ENCODE data around the gene ELL2. TPM values are rescaled to one million over a fixed set of nuclear protein-coding genes. Genes with fewer than 3 reads are reported as not detected.

ELL2 gene
- total and polyA plus RNA-seq, 2 donors (not counting 1 experiment from before 2014, with no cell fraction given) = 68.5 to 121 TPM

DNA sequence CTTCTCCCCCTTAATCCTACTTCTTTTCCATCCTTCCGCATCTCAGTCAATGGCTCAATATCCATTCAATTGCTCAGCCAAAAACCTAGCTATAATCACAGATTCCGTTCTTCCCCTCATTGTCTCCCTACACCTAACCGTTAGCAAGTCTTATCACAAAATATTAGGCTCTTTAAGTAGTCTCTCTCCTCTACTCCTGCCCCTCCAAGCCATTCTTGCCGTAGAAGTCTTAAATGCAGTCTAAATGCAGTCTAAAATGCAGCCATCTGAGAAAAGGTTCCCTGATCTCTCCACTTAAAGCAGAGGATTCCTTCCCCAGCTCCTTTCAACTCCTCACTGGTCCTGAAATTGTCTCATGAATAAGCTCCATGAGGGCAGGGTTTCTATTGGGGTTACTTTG, 57.8 kb downstream of the ELL2 start:
- Histone ChIP-seq H3K27me3 (ENCODE audit: control insufficient read depth, insufficient read depth, low read length) (no peaks in the 10 kb centered on the region), H3K4me2 (ENCODE audit: extremely low read depth, insufficient read depth, low read length) (no peak overlapping the region), H3K9ac (ENCODE audit: insufficient read depth, low read length) (no peak overlapping the region), H3K36me3 (ENCODE audit: control insufficient read depth, insufficient read depth, low read length) (peaks cover 11% of the 10 kb centered on the region), H3K4me1 (ENCODE audit: control insufficient read depth, extremely low read depth, insufficient read depth, low read length) (no peaks in the 10 kb centered on the region), H3K79me2 (ENCODE audit: control insufficient read depth, insufficient read depth, low read length) (peaks cover 26% of the 10 kb centered on the region), H3K27ac (ENCODE audit: insufficient read depth, low read length) (no peak overlapping the region), H3K9me3 (ENCODE audit: control insufficient read depth, insufficient read depth, low read depth, low read length) (no peaks in the 10 kb centered on the region), H4K20me1 (ENCODE audit: control insufficient read depth, extremely low read depth, insufficient read depth, low read length) (no peaks in the 10 kb centered on the region), H2AFZ (ENCODE audit: low read length) (no peak overlapping the region), H3K4me3 (replicated peaks in 1 of 4; ENCODE audit: control extremely low read depth in 1 of 4, insufficient read depth in 1 of 4, low read depth in 3 of 4, low read length in 4 of 4) (no peak overlapping the region)
- TF ChIP-seq EZH2 (IDR thresholded peaks at IDR 0.05; ENCODE audit: low read length, missing control alignments) = no peak
- TF ChIP-seq, protein P1, sequence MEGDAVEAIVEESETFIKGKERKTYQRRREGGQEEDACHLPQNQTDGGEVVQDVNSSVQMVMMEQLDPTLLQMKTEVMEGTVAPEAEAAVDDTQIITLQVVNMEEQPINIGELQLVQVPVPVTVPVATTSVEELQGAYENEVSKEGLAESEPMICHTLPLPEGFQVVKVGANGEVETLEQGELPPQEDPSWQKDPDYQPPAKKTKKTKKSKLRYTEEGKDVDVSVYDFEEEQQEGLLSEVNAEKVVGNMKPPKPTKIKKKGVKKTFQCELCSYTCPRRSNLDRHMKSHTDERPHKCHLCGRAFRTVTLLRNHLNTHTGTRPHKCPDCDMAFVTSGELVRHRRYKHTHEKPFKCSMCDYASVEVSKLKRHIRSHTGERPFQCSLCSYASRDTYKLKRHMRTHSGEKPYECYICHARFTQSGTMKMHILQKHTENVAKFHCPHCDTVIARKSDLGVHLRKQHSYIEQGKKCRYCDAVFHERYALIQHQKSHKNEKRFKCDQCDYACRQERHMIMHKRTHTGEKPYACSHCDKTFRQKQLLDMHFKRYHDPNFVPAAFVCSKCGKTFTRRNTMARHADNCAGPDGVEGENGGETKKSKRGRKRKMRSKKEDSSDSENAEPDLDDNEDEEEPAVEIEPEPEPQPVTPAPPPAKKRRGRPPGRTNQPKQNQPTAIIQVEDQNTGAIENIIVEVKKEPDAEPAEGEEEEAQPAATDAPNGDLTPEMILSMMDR (conservative IDR thresholded peaks at IDR 0.05 in 1 of 2, IDR thresholded peaks at IDR 0.05 in 1 of 2; ENCODE audit: low read depth in 1 of 2, low read length in 2 of 2) = no peak
- no peak for DNase-seq (ENCODE audit: low read depth in 2 of 2)

DNA sequence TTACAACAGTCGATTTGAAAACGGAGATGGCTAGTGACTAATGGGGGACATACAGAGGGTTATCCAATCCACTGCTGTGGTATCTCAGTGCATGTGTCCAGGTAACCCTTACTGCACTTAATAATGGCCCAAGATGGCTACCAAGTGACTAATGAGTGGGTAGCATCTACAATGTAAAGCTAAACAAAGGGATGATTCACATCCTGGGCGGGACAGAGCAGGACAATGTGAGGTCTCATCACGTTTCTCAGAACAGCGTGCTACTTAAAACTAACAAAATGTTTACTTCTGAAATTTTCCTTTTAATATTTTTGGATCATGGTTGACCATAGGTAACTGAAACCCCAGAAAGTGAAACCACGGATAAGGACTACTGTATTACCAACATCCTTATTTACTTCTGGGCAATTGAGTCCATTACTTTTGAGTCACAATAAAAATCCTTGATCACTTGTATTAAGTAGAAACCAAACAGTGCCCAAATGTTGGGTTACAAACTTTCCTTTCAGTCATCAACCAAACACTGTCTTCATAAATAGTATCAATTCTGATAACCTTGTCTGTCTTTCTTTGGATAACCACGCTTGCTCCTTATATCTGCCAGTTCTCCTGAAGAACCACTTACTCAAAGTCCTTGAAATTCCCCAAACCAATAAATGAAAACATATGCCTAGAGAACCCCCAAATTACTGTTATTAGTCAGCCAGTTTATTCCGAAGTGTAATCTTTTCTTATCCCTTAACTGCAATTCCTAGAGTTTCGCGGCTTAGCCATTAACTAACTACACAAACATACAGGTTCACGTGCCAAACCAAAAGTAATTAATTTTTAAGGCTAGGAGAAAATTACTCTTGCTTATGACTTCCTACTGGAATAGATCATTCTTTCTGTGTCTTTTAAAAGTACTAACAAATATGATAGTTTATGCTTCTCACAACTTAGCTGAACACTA, 59.7 kb downstream of the ELL2 start:
- H3K79me2 ChIP-seq (ENCODE audit: control insufficient read depth, insufficient read depth, low read length) = peaks cover 11% of the 10 kb centered on the region
- H3K36me3 ChIP-seq (ENCODE audit: control insufficient read depth, insufficient read depth, low read length) = peaks cover 8% of the 10 kb centered on the region
- H3K9me3 ChIP-seq (ENCODE audit: control insufficient read depth, insufficient read depth, low read depth, low read length) = no peaks in the 10 kb centered on the region
- H3K27me3 ChIP-seq (ENCODE audit: control insufficient read depth, insufficient read depth, low read length) = no peaks in the 10 kb centered on the region
- DNase-seq (ENCODE audit: low read depth in 2 of 2) = peak; percentile 60 to 83
- H3K4me2 ChIP-seq (ENCODE audit: extremely low read depth, insufficient read depth, low read length) = no peak overlapping the region
- H3K9ac ChIP-seq (ENCODE audit: insufficient read depth, low read length) = no peak overlapping the region
- TF ChIP-seq, protein P1 (conservative IDR thresholded peaks at IDR 0.05 in 1 of 2, IDR thresholded peaks at IDR 0.05 in 1 of 2; ENCODE audit: low read depth in 1 of 2, low read length in 2 of 2) = no peak
- TF ChIP-seq EZH2 (IDR thresholded peaks at IDR 0.05; ENCODE audit: low read length, missing control alignments) = no peak
- no peak overlapping the region for H3K4me3 ChIP-seq (replicated peaks in 1 of 4; ENCODE audit: control extremely low read depth in 1 of 4, insufficient read depth in 1 of 4, low read depth in 3 of 4, low read length in 4 of 4)
- H4K20me1 ChIP-seq (ENCODE audit: control insufficient read depth, extremely low read depth, insufficient read depth, low read length) = no peaks in the 10 kb centered on the region
- H2AFZ ChIP-seq (ENCODE audit: low read length) = no peak overlapping the region
- no peak overlapping the region for H3K27ac ChIP-seq (ENCODE audit: insufficient read depth, low read length)
- no peaks in the 10 kb centered on the region for H3K4me1 ChIP-seq (ENCODE audit: control insufficient read depth, extremely low read depth, insufficient read depth, low read length)

DNA sequence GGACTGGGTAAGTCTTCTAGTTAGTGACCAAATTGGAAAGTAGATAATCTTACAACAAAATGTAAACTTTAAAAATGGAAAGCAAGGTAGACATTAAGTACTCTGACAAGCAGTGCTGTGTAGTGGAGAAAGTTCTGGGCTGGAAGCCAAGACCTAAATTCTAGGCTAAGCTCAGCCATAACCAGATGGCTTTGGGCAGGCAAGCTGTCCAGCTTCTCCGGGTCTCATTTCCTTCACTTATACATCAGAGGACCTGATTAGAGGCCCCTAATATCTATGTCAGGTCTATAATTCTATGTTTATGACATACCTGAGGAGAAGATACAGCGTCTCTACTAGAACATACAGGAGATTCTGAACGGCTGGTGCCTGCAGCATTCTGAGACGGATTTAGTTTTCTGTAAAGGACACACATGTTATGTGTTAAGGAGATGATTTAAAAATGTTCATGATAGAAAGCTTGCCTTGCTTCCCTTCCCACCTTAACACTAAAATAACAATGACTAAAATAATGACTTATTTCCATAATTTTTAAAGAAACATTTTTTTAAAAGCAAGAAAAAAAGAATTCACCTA, 61.2 kb downstream of the ELL2 start:
- DNase-seq (ENCODE audit: low read depth in 2 of 2) = peak; percentile 75 to 85
- H3K79me2 ChIP-seq (ENCODE audit: control insufficient read depth, insufficient read depth, low read length) = peaks cover 7% of the 10 kb centered on the region
- no peaks in the 10 kb centered on the region for H4K20me1 ChIP-seq (ENCODE audit: control insufficient read depth, extremely low read depth, insufficient read depth, low read length)
- H2AFZ ChIP-seq (ENCODE audit: low read length) = no peak overlapping the region
- no peak for TF ChIP-seq EZH2 (IDR thresholded peaks at IDR 0.05; ENCODE audit: low read length, missing control alignments)
- TF ChIP-seq, protein P1 (conservative IDR thresholded peaks at IDR 0.05 in 1 of 2, IDR thresholded peaks at IDR 0.05 in 1 of 2; ENCODE audit: low read depth in 1 of 2, low read length in 2 of 2) = no peak
- no peak overlapping the region for H3K27ac ChIP-seq (ENCODE audit: insufficient read depth, low read length)
- no peak overlapping the region for H3K4me2 ChIP-seq (ENCODE audit: extremely low read depth, insufficient read depth, low read length)
- peaks cover 11% of the 10 kb centered on the region for H3K36me3 ChIP-seq (ENCODE audit: control insufficient read depth, insufficient read depth, low read length)
- no peaks in the 10 kb centered on the region for H3K9me3 ChIP-seq (ENCODE audit: control insufficient read depth, insufficient read depth, low read depth, low read length)
- H3K9ac ChIP-seq (ENCODE audit: insufficient read depth, low read length) = no peak overlapping the region
- H3K4me1 ChIP-seq (ENCODE audit: control insufficient read depth, extremely low read depth, insufficient read depth, low read length) = no peaks in the 10 kb centered on the region
- H3K4me3 ChIP-seq (replicated peaks in 1 of 4; ENCODE audit: control extremely low read depth in 1 of 4, insufficient read depth in 1 of 4, low read depth in 3 of 4, low read length in 4 of 4) = no peak overlapping the region
- no peaks in the 10 kb centered on the region for H3K27me3 ChIP-seq (ENCODE audit: control insufficient read depth, insufficient read depth, low read length)

Data from fibroblast of lung (primary cell).